ENCODE measurements around the gene FMNL2.

The FMNL2 gene

GRCh38 chr2:152486737-152487400 lies 151.9 kb downstream of the FMNL2 start:
- H3K4me3 ChIP-seq (ENCODE audit: insufficient read depth, low read depth, low read length, poor library complexity, severe bottlenecking): no peak overlapping the region
- no peaks in the 10 kb centered on the region for H3K27me3 ChIP-seq (replicated peaks; ENCODE audit: control insufficient read depth, insufficient read depth, low read length, poor library complexity, severe bottlenecking)
- no peaks in the 10 kb centered on the region for H3K4me1 ChIP-seq (ENCODE audit: control insufficient read depth, insufficient read depth, low read length, poor library complexity, severe bottlenecking)
- H3K9me3 ChIP-seq (ENCODE audit: control insufficient read depth, low read length): no peaks in the 10 kb centered on the region
- H3K27ac ChIP-seq (ENCODE audit: insufficient read depth, low read length, poor library complexity, severe bottlenecking): no peak overlapping the region
- no peak for DNase-seq
- H3K36me3 ChIP-seq (ENCODE audit: control insufficient read depth, insufficient read depth, low read length): no peaks in the 10 kb centered on the region

- no peaks in the 10 kb centered on the region for H3K9me3 ChIP-seq (ENCODE audit: control insufficient read depth, low read length)
- H3K4me1 ChIP-seq (ENCODE audit: control insufficient read depth, insufficient read depth, low read length, poor library complexity, severe bottlenecking): no peaks in the 10 kb centered on the region
- no peak overlapping the region for H3K4me3 ChIP-seq (ENCODE audit: insufficient read depth, low read depth, low read length, poor library complexity, severe bottlenecking)
- no peaks in the 10 kb centered on the region for H3K27me3 ChIP-seq (replicated peaks; ENCODE audit: control insufficient read depth, insufficient read depth, low read length, poor library complexity, severe bottlenecking)
- H3K27ac ChIP-seq (ENCODE audit: insufficient read depth, low read length, poor library complexity, severe bottlenecking): no peak overlapping the region
- H3K36me3 ChIP-seq (ENCODE audit: control insufficient read depth, insufficient read depth, low read length): no peaks in the 10 kb centered on the region
- DNase-seq: no peak
Observed at GRCh38 chr2:152488075-152488474, 153.1 kb downstream of the FMNL2 start.

GRCh38 chr2:152489364-152489763 lies 154.4 kb downstream of the FMNL2 start:
- no peak overlapping the region for H3K4me3 ChIP-seq (ENCODE audit: insufficient read depth, low read depth, low read length, poor library complexity, severe bottlenecking)
- no peaks in the 10 kb centered on the region for H3K36me3 ChIP-seq (ENCODE audit: control insufficient read depth, insufficient read depth, low read length)
- H3K27ac ChIP-seq (ENCODE audit: insufficient read depth, low read length, poor library complexity, severe bottlenecking): no peak overlapping the region
- no peaks in the 10 kb centered on the region for H3K27me3 ChIP-seq (replicated peaks; ENCODE audit: control insufficient read depth, insufficient read depth, low read length, poor library complexity, severe bottlenecking)
- H3K4me1 ChIP-seq (ENCODE audit: control insufficient read depth, insufficient read depth, low read length, poor library complexity, severe bottlenecking): no peaks in the 10 kb centered on the region
- no peak for DNase-seq
- no peaks in the 10 kb centered on the region for H3K9me3 ChIP-seq (ENCODE audit: control insufficient read depth, low read length)

DNA sequence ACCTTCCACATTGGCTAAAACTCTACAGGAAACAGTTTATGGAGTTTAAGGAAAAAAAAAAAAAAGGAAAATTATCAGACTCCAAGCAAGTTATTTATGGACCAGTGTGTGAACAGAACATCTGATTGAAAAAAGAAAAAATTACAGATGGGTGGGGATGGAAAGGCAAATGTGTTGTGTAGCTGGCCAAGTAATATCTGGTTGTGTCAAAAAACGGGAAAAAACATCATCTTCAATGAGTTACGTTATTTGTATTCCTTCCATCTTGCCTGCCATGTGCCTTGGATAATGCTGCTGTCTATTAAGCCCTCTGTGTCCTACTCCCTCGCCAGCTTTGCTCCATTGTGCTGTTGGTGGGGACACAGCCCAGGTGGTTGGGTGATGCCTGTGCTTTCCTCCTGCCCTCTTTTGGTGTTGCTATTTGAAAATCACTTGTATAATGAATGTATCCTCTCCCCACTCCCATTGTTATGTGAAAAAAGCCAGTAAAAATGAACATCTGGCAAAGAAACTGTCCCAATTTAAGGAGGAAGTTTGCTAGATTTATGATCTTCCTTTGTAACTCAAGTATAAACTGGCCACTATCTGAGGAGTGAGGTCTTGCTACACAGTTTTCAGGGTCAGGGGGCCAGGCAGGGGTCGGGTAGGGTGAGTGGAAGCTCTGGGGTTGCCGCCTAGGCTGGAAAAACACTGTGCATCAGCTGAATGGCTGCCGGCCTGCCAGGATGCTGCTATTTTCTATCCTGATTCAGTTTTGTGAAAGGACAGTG lies 155.9 kb downstream of the FMNL2 start:
- Histone ChIP-seq H3K4me1 (ENCODE audit: control insufficient read depth, insufficient read depth, low read length, poor library complexity, severe bottlenecking) (no peaks in the 10 kb centered on the region), H3K9me3 (ENCODE audit: control insufficient read depth, low read length) (no peaks in the 10 kb centered on the region), H3K36me3 (ENCODE audit: control insufficient read depth, insufficient read depth, low read length) (no peaks in the 10 kb centered on the region), H3K4me3 (ENCODE audit: insufficient read depth, low read depth, low read length, poor library complexity, severe bottlenecking) (no peak overlapping the region), H3K27ac (ENCODE audit: insufficient read depth, low read length, poor library complexity, severe bottlenecking) (no peak overlapping the region), H3K27me3 (replicated peaks; ENCODE audit: control insufficient read depth, insufficient read depth, low read length, poor library complexity, severe bottlenecking) (no peaks in the 10 kb centered on the region)
- no peak for DNase-seq

DNA sequence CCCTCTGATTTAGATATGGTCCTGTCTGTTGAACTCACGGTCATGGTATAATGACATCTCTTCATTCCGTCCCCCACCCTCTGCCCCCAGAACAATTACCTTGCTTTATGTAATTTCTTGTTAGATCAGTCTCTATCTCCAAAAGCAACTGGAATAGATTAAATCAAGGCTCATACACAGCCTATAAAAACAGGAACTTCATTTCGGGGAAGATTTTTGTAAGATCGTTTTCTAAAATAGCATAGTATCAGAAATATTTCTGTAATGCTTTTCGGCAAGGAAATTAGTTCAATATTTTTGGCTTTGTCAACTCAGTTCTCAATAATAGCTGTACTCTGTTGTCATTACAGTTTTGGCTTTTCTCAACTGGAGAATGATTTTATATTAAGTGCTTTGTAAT lies 157.2 kb downstream of the FMNL2 start:
- H3K27me3 ChIP-seq (replicated peaks; ENCODE audit: control insufficient read depth, insufficient read depth, low read length, poor library complexity, severe bottlenecking): no peaks in the 10 kb centered on the region
- no peak for DNase-seq
- no peaks in the 10 kb centered on the region for H3K4me1 ChIP-seq (ENCODE audit: control insufficient read depth, insufficient read depth, low read length, poor library complexity, severe bottlenecking)
- H3K27ac ChIP-seq (ENCODE audit: insufficient read depth, low read length, poor library complexity, severe bottlenecking): no peak overlapping the region
- H3K36me3 ChIP-seq (ENCODE audit: control insufficient read depth, insufficient read depth, low read length): no peaks in the 10 kb centered on the region
- H3K9me3 ChIP-seq (ENCODE audit: control insufficient read depth, low read length): no peaks in the 10 kb centered on the region
- no peak overlapping the region for H3K4me3 ChIP-seq (ENCODE audit: insufficient read depth, low read depth, low read length, poor library complexity, severe bottlenecking)

DNA sequence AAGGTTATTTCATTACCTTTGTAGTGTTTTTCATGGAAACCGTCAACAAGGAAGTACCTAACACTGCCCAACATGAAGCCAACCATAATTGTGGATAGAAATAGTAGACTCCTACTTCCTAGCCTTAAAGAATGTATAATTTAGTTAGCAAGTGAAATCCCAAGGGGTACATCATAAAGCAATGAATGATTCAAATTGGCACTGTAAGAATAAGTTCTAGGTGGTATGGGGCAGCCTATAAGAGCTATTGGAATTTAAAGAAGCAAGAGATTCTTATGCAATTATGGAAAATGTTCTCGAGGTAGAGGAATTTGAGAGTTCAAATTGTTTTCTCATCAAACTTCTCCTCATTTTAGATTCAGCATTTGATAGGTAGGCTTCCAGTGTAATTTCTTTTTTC lies 157.9 kb downstream of the FMNL2 start:
- no peaks in the 10 kb centered on the region for H3K4me1 ChIP-seq (ENCODE audit: control insufficient read depth, insufficient read depth, low read length, poor library complexity, severe bottlenecking)
- no peaks in the 10 kb centered on the region for H3K36me3 ChIP-seq (ENCODE audit: control insufficient read depth, insufficient read depth, low read length)
- DNase-seq: no peak

GRCh38 chr2:152493417-152493816 lies 158.4 kb downstream of the FMNL2 start:
- Histone ChIP-seq H3K4me3 (ENCODE audit: insufficient read depth, low read depth, low read length, poor library complexity, severe bottlenecking) (no peak overlapping the region), H3K9me3 (ENCODE audit: control insufficient read depth, low read length) (no peaks in the 10 kb centered on the region), H3K4me1 (ENCODE audit: control insufficient read depth, insufficient read depth, low read length, poor library complexity, severe bottlenecking) (no peaks in the 10 kb centered on the region), H3K36me3 (ENCODE audit: control insufficient read depth, insufficient read depth, low read length) (no peaks in the 10 kb centered on the region), H3K27me3 (replicated peaks; ENCODE audit: control insufficient read depth, insufficient read depth, low read length, poor library complexity, severe bottlenecking) (no peaks in the 10 kb centered on the region), H3K27ac (ENCODE audit: insufficient read depth, low read length, poor library complexity, severe bottlenecking) (no peak overlapping the region)
- no peak for DNase-seq

More for the DNA sequence above, 157.9 kb downstream of the FMNL2 start:
- H3K27ac ChIP-seq (ENCODE audit: insufficient read depth, low read length, poor library complexity, severe bottlenecking): no peak overlapping the region
- H3K9me3 ChIP-seq (ENCODE audit: control insufficient read depth, low read length): no peaks in the 10 kb centered on the region
- no peak overlapping the region for H3K4me3 ChIP-seq (ENCODE audit: insufficient read depth, low read depth, low read length, poor library complexity, severe bottlenecking)
- no peaks in the 10 kb centered on the region for H3K27me3 ChIP-seq (replicated peaks; ENCODE audit: control insufficient read depth, insufficient read depth, low read length, poor library complexity, severe bottlenecking)

DNA sequence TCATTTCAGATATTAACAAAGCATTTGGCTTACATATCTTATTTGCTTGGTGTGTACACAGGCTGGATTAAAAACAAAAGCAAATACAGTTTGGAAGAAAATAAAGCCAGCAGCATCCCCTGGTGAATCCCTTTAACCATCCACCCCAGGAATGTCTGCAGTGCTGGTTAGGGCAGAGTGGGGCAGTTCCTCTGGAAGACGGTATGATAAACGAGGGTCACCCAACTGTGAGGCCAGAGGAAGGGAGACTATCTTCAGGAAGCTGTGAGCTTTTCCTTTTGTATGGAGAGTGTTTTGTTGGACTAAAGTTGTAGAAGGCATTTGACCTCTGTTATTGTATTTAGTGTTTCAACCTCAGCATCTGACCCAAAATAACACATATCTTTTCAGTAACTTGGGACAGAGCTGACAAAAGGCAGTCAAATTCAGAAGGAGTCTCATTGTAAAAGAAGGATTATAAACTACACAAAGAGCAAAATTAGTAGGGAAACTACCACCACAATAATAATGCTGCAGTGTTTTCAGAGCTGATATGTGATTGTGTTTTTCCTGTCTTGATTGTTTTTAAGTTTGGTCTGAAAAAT lies 159.1 kb downstream of the FMNL2 start:
- Histone ChIP-seq H3K9me3 (ENCODE audit: control insufficient read depth, low read length) (no peaks in the 10 kb centered on the region), H3K27me3 (replicated peaks; ENCODE audit: control insufficient read depth, insufficient read depth, low read length, poor library complexity, severe bottlenecking) (no peaks in the 10 kb centered on the region), H3K27ac (ENCODE audit: insufficient read depth, low read length, poor library complexity, severe bottlenecking) (no peak overlapping the region), H3K4me1 (ENCODE audit: control insufficient read depth, insufficient read depth, low read length, poor library complexity, severe bottlenecking) (no peaks in the 10 kb centered on the region), H3K4me3 (ENCODE audit: insufficient read depth, low read depth, low read length, poor library complexity, severe bottlenecking) (no peak overlapping the region), H3K36me3 (ENCODE audit: control insufficient read depth, insufficient read depth, low read length) (no peaks in the 10 kb centered on the region)
- no peak for DNase-seq

GRCh38 chr2:152496371-152496770 lies 161.4 kb downstream of the FMNL2 start:
- DNase-seq: no peak
- Histone ChIP-seq H3K4me3 (ENCODE audit: insufficient read depth, low read depth, low read length, poor library complexity, severe bottlenecking) (no peak overlapping the region), H3K27ac (ENCODE audit: insufficient read depth, low read length, poor library complexity, severe bottlenecking) (no peak overlapping the region), H3K27me3 (replicated peaks; ENCODE audit: control insufficient read depth, insufficient read depth, low read length, poor library complexity, severe bottlenecking) (no peaks in the 10 kb centered on the region), H3K9me3 (ENCODE audit: control insufficient read depth, low read length) (no peaks in the 10 kb centered on the region), H3K36me3 (ENCODE audit: control insufficient read depth, insufficient read depth, low read length) (no peaks in the 10 kb centered on the region), H3K4me1 (ENCODE audit: control insufficient read depth, insufficient read depth, low read length, poor library complexity, severe bottlenecking) (no peaks in the 10 kb centered on the region)

GRCh38 chr2:152497481-152498052 lies 162.6 kb downstream of the FMNL2 start:
- no peaks in the 10 kb centered on the region for H3K9me3 ChIP-seq (ENCODE audit: control insufficient read depth, low read length)
- H3K27ac ChIP-seq (ENCODE audit: insufficient read depth, low read length, poor library complexity, severe bottlenecking): no peak overlapping the region
- no peaks in the 10 kb centered on the region for H3K4me1 ChIP-seq (ENCODE audit: control insufficient read depth, insufficient read depth, low read length, poor library complexity, severe bottlenecking)
- H3K4me3 ChIP-seq (ENCODE audit: insufficient read depth, low read depth, low read length, poor library complexity, severe bottlenecking): no peak overlapping the region
- no peaks in the 10 kb centered on the region for H3K36me3 ChIP-seq (ENCODE audit: control insufficient read depth, insufficient read depth, low read length)
- no peak for DNase-seq
- H3K27me3 ChIP-seq (replicated peaks; ENCODE audit: control insufficient read depth, insufficient read depth, low read length, poor library complexity, severe bottlenecking): no peaks in the 10 kb centered on the region

Measured in effector memory CD4-positive, alpha-beta T cell (primary cell).